IMR-90 (cell line): ENCODE results near the gene CFD. TPM values are rescaled to one million over a fixed set of nuclear protein-coding genes. Genes with fewer than 3 reads are reported as not detected.
A peak's percentile ranks its signal among the peaks of the same experiment; 100 is the strongest.

Source experiments
- ATAC-seq: fragments of 200-7000 bp; cut with Tn5 transposase; 2 replicates; pipeline ENCODE4 v1.9.1; 2020; ENCODE audit warnings: low read depth, mild to moderate bottlenecking, moderate library complexity
- BruUV-seq: library from RNA; stranded (reverse); fragments of 400-500 nt; replicated peaks from 2 replicates; lab custom pipeline; 2021; lab: Mats Ljungman, UMichigan
- CTCF ChIA-PET: fragments of 300-600 bp; formaldehyde crosslinking; extraction: SDS; loops from one replicate; lab custom pipeline; 2021; ENCODE audit warnings: antibody characterized with exemption; lab: Yijun Ruan, JAX
- POLR2A ChIA-PET: fragments of 300-600 bp; sonication (Branson Sonifier 250); formaldehyde crosslinking; loops from one replicate; lab custom pipeline; 2022; ENCODE audit warnings: antibody characterized with exemption; ENCODE audit not compliant: unreplicated experiment; lab: Charles Lee
- DNase-seq: peaks from one replicate; pipeline ENCODE4 v3.0.0; 2013
- H2AFZ ChIP-seq: replicated peaks from 2 replicates; pipeline ENCODE3; 2013; ENCODE audit warnings: low read length, mild to moderate bottlenecking; ENCODE audit not compliant: poor library complexity
- H2AK5ac ChIP-seq: 2 replicates; pipeline ENCODE4 v1.6.1; 2013; ENCODE audit warnings: low read depth, low read length, inconsistent platforms
- H2AK9ac ChIP-seq: replicated peaks from 2 replicates; pipeline ENCODE3; 2013; ENCODE audit warnings: mild to moderate bottlenecking, low read depth, low read length, moderate library complexity; ENCODE audit not compliant: poor library complexity
- H2BK120ac ChIP-seq: 2 replicates; pipeline ENCODE4 v1.6.1; 2013; ENCODE audit warnings: low read depth, low read length, inconsistent platforms
- H2BK15ac ChIP-seq: 3 replicates; pipeline ENCODE4 v1.6.1; 2013; ENCODE audit warnings: low read depth, low read length, inconsistent platforms
- H2BK20ac ChIP-seq: 2 replicates; pipeline ENCODE4 v1.6.1; 2013; ENCODE audit warnings: low read depth, mild to moderate bottlenecking, inconsistent platforms, low read length, moderate library complexity
- H2BK5ac ChIP-seq: 2 replicates; pipeline ENCODE4 v1.6.1; 2013; ENCODE audit warnings: mild to moderate bottlenecking, low read depth, low read length, inconsistent platforms; ENCODE audit not compliant: poor library complexity, severe bottlenecking
- H3K14ac ChIP-seq: replicated peaks from 2 replicates; pipeline ENCODE4 v1.6.1; 2013; ENCODE audit warnings: low read depth, low read length, inconsistent platforms
- H3K18ac ChIP-seq: 2 replicates; pipeline ENCODE4 v1.6.1; 2013; ENCODE audit warnings: low read depth, low read length, control low read depth
- H3K23ac ChIP-seq: 2 replicates; pipeline ENCODE4 v1.6.1; 2013; ENCODE audit warnings: low read depth, low read length, inconsistent platforms
- H3K27ac ChIP-seq: 2 replicates; pipeline ENCODE4 v1.5.1; 2013; ENCODE audit warnings: mild to moderate bottlenecking, control low read depth, low read length; ENCODE audit not compliant: insufficient read depth
- H3K27me3 ChIP-seq: 2 replicates; pipeline ENCODE4 v1.6.1; 2013; ENCODE audit warnings: low read length; ENCODE audit not compliant: control insufficient read depth, insufficient read depth
- H3K36me3 ChIP-seq: 2 replicates; pipeline ENCODE4 v1.6.1; 2013; ENCODE audit warnings: low read length, mixed read lengths; ENCODE audit not compliant: control insufficient read depth, insufficient read depth
- H3K4ac ChIP-seq: 2 replicates; pipeline ENCODE4 v1.6.1; 2013; ENCODE audit warnings: low read depth, low read length, inconsistent platforms
- H3K4me1 ChIP-seq: 2 replicates; pipeline ENCODE4 v1.6.1; 2013; ENCODE audit warnings: low read length, mixed read lengths; ENCODE audit not compliant: control insufficient read depth, insufficient read depth
- H3K4me2 ChIP-seq: 2 replicates; pipeline ENCODE4 v1.6.1; 2013; ENCODE audit warnings: low read depth, mild to moderate bottlenecking, control low read depth, low read length, moderate library complexity
- H3K4me3 ChIP-seq: 2 replicates; pipeline ENCODE4 v1.5.1; 2013; ENCODE audit warnings: low read depth, mild to moderate bottlenecking, control low read depth, low read length, moderate library complexity; ENCODE audit not compliant: insufficient read depth
- H3K56ac ChIP-seq: 2 replicates; pipeline ENCODE4 v1.6.1; 2013; ENCODE audit warnings: low read length, inconsistent platforms; ENCODE audit not compliant: insufficient read depth; ENCODE audit errors: extremely low read depth
- H3K79me1 ChIP-seq, 2 experiments: 2 replicates each; pipeline ENCODE4 v1.6.1; 2013; ENCODE audit warnings: low read length in 2 of 2, inconsistent platforms in 1 of 2, low read depth in 1 of 2
- H3K9ac ChIP-seq: 2 replicates; pipeline ENCODE4 v1.6.1; 2013; ENCODE audit warnings: low read depth, low read length, control low read depth
- H3K9me1 ChIP-seq: 2 replicates; pipeline ENCODE4 v1.6.1; 2013; ENCODE audit warnings: low read length, inconsistent platforms; ENCODE audit not compliant: insufficient read depth
- H3K9me3 ChIP-seq: 2 replicates; pipeline ENCODE4 v1.6.1; 2013; ENCODE audit warnings: low read length; ENCODE audit not compliant: control insufficient read depth, insufficient read depth
- H4K20me1 ChIP-seq: 2 replicates; pipeline ENCODE4 v1.6.1; 2013; ENCODE audit warnings: low read length, inconsistent platforms; ENCODE audit not compliant: insufficient read depth
- H4K5ac ChIP-seq: 2 replicates; pipeline ENCODE4 v1.6.1; 2013; ENCODE audit warnings: mild to moderate bottlenecking, low read depth, low read length, control low read depth
- H4K8ac ChIP-seq, 2 experiments: 2 replicates each; pipeline ENCODE4 v1.6.1; 2013; ENCODE audit warnings: low read depth in 2 of 2, low read length in 2 of 2, control low read depth in 1 of 2, inconsistent platforms in 1 of 2
- H4K91ac ChIP-seq: 2 replicates; pipeline ENCODE4 v1.6.1; 2013; ENCODE audit warnings: low read depth, low read length, inconsistent platforms; ENCODE audit not compliant: insufficient read depth
- CEBPB ChIP-seq: IDR thresholded peaks from 2 replicates; pipeline ENCODE4 v1.6.1; 2012; ENCODE audit warnings: low read depth, low read length, improper control_type of control experiment
- CHD1 ChIP-seq: IDR thresholded peaks from 2 replicates; pipeline ENCODE4 v1.6.1; 2012; ENCODE audit warnings: low read depth, low read length, improper control_type of control experiment
- FOS ChIP-seq: fragments of 150-350 bp; IDR thresholded peaks from 2 replicates; pipeline ENCODE4 v1.6.1; 2016; ENCODE audit warnings: low read depth, low read length
- MAFK ChIP-seq: IDR thresholded peaks from 2 replicates; pipeline ENCODE4 v1.6.1; 2012; ENCODE audit warnings: low read depth, low read length, improper control_type of control experiment
- MAZ ChIP-seq: IDR thresholded peaks from 2 replicates; pipeline ENCODE4 v1.6.1; 2012; ENCODE audit warnings: low read depth, mild to moderate bottlenecking, low read length, improper control_type of control experiment, moderate library complexity, borderline replicate concordance
- MXI1 ChIP-seq: IDR thresholded peaks from 2 replicates; pipeline ENCODE4 v1.6.1; 2012; ENCODE audit warnings: low read depth, mild to moderate bottlenecking, low read length, moderate library complexity, borderline replicate concordance
- NFE2L2 ChIP-seq: fragments of 150-350 bp; IDR thresholded peaks from 2 replicates; pipeline ENCODE4 v1.6.1; 2016; ENCODE audit warnings: low read depth, mild to moderate bottlenecking, low read length
- POLR2A ChIP-seq: IDR thresholded peaks from 2 replicates; pipeline ENCODE4 v1.6.1; 2012; ENCODE audit warnings: mild to moderate bottlenecking, low read depth, low read length
- RAD21 ChIP-seq: IDR thresholded peaks from 2 replicates; pipeline ENCODE4 v1.6.1; 2012; ENCODE audit warnings: low read length, improper control_type of control experiment
- RCOR1 ChIP-seq: IDR thresholded peaks from 2 replicates; pipeline ENCODE4 v1.6.1; 2012; ENCODE audit warnings: mild to moderate bottlenecking, low read length, improper control_type of control experiment; ENCODE audit not compliant: insufficient replicate concordance
- RFX5 ChIP-seq: IDR thresholded peaks from 2 replicates; pipeline ENCODE4 v1.8.0; 2012; ENCODE audit warnings: low read depth, mild to moderate bottlenecking, low read length, moderate library complexity
- WGBS, 2 experiments: methylation state at CpG; one replicate each; pipeline versions ENCODE4 v1.1.5 to v1.1.7; 2013; ENCODE audit warnings: missing lambda C conversion rate in 2 of 2; ENCODE audit not compliant: insufficient read length in 1 of 2; ENCODE audit errors: extremely low coverage in 2 of 2; 5-methylcytosine and 5-hydroxymethylcytosine counted together
- dilution Hi-C: fragments of 300-500 bp; cut with HindIII; formaldehyde crosslinking; loops from one replicate; pipeline ENCODE4 v1.14.3; 2018; ENCODE audit warnings: low sequenced_read_pairs; ENCODE audit not compliant: unreplicated experiment
- in situ Hi-C: fragments of 300-500 bp; cut with MboI; formaldehyde crosslinking; loops from 3 replicates; pipeline ENCODE4 v1.14.3; 2019; ENCODE audit warnings: low sequenced_read_pairs, inconsistent platforms, mixed read lengths
- intact Hi-C: fragments of 100-400 bp; cut with micrococcal nuclease; formaldehyde crosslinking; loops from 2 replicates; pipeline ENCODE4 v1.10.0; 2022
- polyA plus RNA-seq, 3 experiments: library from polyadenylated mRNA; depleted of rRNA; stranded (reverse); fragments of >200 nt; gene quantifications; 2 replicates each; pipeline ENCODE4 v1.2.3, GENCODE V29; 2012; ENCODE audit warnings: low replicate concordance in 1 of 3
- total RNA-seq: library from RNA; depleted of rRNA; stranded (reverse); fragments of >200 nt; gene quantifications from 2 replicates; pipeline ENCODE4 v1.2.3, GENCODE V29; 2012
- TF ChIP-seq, protein P1 (sequence below): fragments of 150-350 bp; IDR thresholded peaks from 2 replicates; pipeline ENCODE4 v1.6.1; 2016; ENCODE audit warnings: low read depth, mild to moderate bottlenecking, low read length, moderate library complexity, borderline replicate concordance
- TF ChIP-seq, protein P2 (sequence below): fragments of 150-350 bp; IDR thresholded peaks from 2 replicates; pipeline ENCODE4 v1.6.1; 2017; ENCODE audit warnings: mild to moderate bottlenecking, antibody characterized with exemption, low read length, low read depth

CFD gene
- total and polyA plus RNA-seq, 2 of the 4 experiments (the other 2 are of a cell fraction), result 1.4 to 2.8 TPM

DNA sequence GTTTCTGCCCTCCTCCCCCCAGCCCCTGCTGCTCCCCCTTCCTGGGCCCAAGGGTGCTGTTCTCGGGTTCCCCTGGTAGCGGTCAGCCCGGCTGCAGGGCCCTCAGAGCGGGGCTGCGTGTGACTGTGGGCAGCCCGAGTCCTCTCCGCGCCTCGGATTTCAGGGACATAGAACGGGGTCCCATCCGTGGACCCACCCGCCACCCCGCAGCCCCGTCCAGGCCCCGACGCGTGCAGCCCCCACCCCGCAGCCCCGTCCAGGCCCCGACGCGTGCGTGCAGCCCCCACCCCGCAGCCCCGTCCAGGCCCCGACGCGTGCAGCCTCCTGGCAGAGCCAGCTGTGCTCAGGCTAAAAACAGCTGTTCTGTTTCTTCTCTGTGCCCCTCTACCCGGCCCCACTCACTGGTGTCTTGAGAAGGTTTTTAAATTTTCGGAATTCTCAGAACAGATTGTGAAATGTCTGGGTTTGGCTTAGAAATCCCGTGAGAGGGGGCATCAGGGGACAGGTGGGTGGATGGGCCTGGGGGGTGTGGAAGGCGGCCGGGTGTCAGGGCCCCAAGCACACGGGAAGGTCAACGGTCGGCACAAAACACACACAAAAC is 24.2 kb upstream of the CFD start:
- ChIA-PET CTCF (no interaction called here), POLR2A (no interaction called here)
- Histone ChIP-seq H3K36me3 (no peaks in the 10 kb centered on the region), H2AK9ac (no peak overlapping the region), H3K18ac (no peak overlapping the region), H3K56ac (no peak overlapping the region), H3K27me3 (peaks cover 3% of the 10 kb centered on the region; the same call in 1 of the 2 replicates), H3K23ac (no peak overlapping the region), H2AK5ac (no peak overlapping the region), H3K9me1 (no peaks in the 10 kb centered on the region), H3K4me3 (no peak overlapping the region), H2BK5ac (no peak overlapping the region), H3K9me3 (no peaks in the 10 kb centered on the region), H2BK20ac (no peak overlapping the region), H3K9ac (no peak overlapping the region), H3K27ac (no peak overlapping the region), H3K14ac (no peak overlapping the region), H4K5ac (no peak overlapping the region), H4K20me1 (no peaks in the 10 kb centered on the region), H3K79me1 (no peaks in the 10 kb centered on the region), H2BK120ac (no peak overlapping the region), H3K4me2 (no peak overlapping the region), H4K8ac (no peak overlapping the region), H2BK15ac (no peak overlapping the region), H4K91ac (no peak overlapping the region), H3K4me1 (no peaks in the 10 kb centered on the region), H2AFZ (peak overlapping the region; percentile 1), H3K4ac (no peak overlapping the region)
- no peak for DNase-seq
- 0 out of 2 replicates have a peak, but pooled peaks have one; percentile 27 for ATAC-seq
- no TSS peak for BruUV-seq
- dilution Hi-C loops, result no loop called here
- in situ Hi-C loops, result no loop called here
- TF ChIP-seq CHD1 (no peak), POLR2A (no peak), MAFK (no peak), MXI1 (no peak), CEBPB (no peak), RFX5 (no peak), NFE2L2 (no peak), FOS (no peak), RCOR1 (no peak), MAZ (no peak), RAD21 (no peak)
- TF ChIP-seq, protein P1, sequence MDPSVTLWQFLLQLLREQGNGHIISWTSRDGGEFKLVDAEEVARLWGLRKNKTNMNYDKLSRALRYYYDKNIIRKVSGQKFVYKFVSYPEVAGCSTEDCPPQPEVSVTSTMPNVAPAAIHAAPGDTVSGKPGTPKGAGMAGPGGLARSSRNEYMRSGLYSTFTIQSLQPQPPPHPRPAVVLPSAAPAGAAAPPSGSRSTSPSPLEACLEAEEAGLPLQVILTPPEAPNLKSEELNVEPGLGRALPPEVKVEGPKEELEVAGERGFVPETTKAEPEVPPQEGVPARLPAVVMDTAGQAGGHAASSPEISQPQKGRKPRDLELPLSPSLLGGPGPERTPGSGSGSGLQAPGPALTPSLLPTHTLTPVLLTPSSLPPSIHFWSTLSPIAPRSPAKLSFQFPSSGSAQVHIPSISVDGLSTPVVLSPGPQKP, result no peak
- TF ChIP-seq, protein P2, sequence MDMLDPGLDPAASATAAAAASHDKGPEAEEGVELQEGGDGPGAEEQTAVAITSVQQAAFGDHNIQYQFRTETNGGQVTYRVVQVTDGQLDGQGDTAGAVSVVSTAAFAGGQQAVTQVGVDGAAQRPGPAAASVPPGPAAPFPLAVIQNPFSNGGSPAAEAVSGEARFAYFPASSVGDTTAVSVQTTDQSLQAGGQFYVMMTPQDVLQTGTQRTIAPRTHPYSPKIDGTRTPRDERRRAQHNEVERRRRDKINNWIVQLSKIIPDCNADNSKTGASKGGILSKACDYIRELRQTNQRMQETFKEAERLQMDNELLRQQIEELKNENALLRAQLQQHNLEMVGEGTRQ, result no peak
- intact Hi-C loops, result no loop called here
- 65% methylated on average over 17 of the region's 36 CpGs; no CpG with 5 or more reads in 1 of the 2 experiments for WGBS, 2 experiments
